Hematopoietic multipotent progenitor cell treated with erythropoietin and hydrocortisone succinate and interleukin-3 and kit ligand, for 8 days (in vitro differentiated cells): ENCODE data around the gene CNOT11.
"Not testable (repeated sequence)": the region's sequence is repeated elsewhere in the genome, so short reads cannot be mapped to it uniquely, and the experiment has no call there.

Experiments
- DNase-seq: peaks from one replicate; pipeline ENCODE4 v3.0.0-alpha.2; 2015

The CNOT11 gene

GRCh38 chr2:101311696-101312017 is 59.0 kb downstream of the CNOT11 start:
- no peak for DNase-seq

GRCh38 chr2:101316568-101316967 is 63.9 kb downstream of the CNOT11 start:
- not testable (repeated sequence) for DNase-seq
